Hematopoietic multipotent progenitor cell treated with erythropoietin and hydrocortisone succinate and interleukin-3 and kit ligand, for 8 days (in vitro differentiated cells): ENCODE measurements around the gene TP53I11.

ENCODE experiments used
- DNase-seq: peaks from one replicate; pipeline ENCODE4 v3.0.0-alpha.2; 2015

TP53I11 gene

DNA sequence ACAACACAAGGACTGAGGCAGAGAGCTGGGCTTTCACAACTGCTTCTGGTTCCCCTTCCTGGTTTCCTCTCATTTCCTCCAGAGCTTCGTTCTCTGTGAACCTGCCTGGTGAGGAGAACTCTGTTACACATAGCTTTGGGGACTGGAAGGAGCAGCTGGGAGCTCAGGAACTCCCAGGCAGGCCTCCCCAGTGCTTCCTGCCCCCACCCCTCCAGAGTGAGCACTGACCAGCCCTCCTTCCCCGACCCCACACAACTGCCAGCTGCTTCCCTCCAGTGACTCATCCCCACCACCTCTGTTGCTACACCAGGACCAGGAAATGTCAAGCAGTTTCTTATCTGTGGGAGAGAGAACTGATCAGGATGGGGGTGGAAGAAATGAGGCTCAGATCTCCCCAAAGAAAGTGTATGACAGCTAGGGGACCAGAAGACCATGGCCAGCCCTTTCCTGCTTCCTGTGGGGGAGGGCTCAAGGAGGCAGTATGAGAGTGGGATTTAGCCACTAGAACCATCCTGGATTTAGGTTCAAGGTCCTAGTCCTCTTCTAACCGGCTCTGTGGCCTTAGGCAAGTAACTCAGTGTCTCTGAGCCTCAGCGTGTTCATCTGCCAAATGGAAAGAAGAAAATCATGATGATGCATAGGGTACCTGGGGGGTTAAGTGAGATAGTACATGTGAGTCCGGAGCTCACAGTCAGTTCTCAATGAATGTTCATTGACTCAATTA lies 4.5 kb upstream of the TP53I11 start:
- DNase-seq = peak; percentile 34

DNA sequence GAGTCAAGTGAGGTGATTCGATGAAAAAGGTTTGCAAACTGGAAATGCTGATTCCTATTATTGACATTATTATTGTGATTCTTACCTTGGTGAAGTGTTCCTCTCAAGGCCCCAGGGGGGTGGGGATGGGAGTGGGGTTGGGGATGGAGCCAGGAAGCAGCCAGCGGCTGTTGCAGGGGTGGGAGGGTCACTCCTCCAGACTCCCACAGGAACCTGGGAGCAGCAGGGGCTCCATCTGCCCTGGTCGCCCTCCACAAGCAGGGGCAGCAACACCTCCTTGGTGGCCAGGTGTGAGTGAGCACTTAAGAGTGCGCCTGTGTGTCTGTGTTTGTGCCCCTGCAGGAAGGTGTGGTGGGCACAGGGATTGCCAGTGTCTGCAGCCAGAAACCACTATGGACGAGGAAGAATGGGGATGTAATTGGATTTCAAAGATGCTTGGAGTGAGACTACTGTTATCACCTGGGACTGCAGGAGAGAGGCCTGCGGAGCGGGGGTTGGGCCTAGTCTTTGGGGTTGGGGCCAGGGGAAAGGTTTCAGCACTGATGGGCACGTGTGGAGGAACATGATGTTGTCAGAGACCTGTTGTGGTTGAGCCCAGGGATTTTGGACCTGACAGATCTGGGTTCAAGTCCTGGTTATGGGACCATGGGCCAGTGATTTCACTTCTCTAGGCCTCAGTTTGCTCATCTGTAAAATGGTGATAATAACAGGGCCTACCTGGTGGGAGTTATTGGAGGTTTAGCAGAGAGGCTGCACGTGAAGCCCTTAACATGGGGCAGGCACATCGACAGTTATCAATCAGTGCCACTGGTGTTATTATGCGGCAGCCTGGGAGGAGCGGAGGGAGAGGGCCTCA lies 3.6 kb upstream of the TP53I11 start:
- DNase-seq = no peak

DNA sequence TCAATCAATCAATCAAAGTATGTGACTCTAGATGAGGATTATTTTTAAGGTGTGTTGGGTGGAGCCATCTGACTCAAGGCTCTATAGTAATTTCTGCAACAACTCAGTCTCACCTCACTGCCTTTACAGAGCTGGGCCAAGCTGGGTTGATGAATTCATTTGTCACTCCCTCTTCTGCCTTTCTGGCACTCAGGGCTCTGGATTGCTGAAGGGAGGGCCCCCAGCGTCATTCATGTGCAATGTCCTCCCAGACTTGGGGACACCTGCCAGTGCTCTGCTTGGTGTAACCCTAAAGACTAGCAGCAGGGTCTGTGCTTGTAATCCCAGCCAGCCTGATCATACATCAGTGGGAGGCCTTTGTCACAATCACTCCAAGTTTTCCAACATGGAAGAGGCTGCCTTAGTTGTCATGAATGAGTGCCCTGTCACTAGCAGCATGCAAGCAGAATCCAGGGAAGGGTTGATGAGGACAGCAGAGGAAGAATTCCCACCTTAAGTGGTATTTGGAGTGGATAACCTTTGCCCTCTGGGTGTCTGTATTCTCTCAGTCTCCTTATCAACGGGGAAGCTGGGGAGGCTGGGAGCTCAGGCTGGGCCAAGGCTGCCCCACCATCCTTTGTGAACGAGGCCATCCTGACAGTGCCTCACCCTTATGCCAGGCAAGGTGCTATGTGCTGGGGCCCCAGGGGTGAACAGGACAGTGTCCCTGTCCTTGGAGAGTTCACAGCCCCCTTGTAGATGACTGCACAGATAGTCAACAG lies 2.0 kb upstream of the TP53I11 start:
- no peak for DNase-seq

DNA sequence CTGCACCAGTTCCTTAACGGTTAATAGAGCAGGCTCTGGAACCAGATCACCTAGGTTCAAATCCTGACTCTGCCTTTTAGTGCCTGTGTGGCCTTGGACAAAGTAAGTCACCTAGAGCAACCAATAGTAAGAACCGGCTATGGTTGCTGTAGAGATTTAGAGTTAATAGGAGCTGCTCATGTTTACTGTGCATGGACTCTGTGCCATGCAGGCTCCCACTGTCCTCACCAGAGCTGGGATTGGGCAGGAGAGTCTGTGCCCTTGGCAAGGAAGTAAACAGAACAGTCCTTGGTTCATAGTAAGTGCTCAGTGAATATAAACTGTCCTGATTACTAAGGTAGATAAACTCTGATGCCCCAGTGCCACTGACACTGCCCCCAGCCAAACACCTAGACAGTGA lies 1.4 kb upstream of the TP53I11 start:
- DNase-seq = no peak

DNA sequence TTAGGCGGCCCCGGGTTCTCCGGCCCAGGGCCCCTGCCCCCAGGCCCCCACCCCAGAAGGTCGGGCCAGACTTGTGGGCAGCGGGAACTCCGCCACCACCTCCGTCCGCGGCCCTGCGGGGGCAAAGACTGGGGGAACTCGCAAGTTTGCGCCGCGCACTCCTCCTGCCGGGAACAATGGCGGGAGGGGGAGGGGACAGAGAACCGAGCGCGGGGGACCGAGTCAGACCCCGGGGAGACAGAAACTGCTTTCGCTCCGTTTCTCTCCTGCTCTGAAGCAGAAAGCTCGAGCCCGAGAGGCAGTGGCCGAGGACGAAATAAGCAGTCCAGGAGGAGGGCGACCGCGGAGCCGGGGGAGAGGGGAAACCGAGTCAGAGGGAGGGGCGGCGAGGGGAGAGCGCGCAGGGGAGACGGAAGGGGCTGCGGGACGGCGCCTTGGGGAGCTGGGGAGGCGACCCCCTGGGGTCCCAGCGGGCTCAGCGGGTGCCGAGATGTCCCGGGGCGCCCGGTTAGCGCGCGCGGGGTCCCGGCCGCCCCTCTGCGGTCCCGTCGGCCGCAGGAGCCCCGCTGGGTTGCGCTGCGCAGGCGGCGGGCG lies 555 bp downstream of the TP53I11 start:
- DNase-seq = no peak

DNA sequence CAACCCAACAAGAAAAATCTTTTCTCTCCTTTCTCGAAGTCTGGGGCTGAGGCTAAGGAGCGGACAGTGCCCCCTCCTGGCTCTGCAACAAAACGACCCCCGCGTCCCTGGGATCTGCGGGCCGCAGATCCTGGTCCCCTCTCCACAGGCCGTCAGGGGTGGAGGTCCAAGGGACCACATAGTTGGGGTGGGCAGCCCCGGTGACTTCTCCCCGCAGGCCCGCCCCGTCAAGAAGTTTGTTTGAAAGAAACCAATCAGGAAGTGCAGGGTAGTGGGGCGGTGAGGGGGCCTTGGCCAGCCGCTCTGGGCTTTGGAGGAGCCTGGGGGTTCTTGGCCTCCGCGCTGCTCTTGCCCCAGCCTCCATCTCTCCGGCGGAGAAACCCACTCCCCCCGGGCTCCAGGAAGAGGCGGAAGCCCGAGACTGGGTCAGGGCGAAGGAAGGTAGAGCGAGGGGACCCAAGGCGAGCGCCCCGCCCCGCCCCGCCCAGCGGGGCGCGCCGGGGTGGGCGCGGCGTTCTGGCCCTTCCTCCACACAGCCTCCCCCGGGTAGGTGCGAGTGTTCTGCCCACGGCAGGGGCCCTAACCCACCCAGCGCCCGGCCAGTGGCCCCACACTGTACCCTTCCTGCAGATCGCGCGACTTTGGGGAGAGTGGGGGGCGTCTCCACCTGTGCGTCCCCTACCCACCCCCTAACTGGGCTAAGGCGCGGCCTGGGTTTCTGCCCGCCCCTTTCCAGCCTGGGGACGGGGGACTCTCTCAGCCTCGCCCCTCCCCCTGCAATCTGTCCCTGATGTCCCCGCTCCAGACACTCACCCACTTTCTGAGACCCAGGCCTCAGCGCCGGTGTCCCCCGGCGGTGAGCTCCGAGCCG lies 1.3 kb downstream of the TP53I11 start:
- no peak for DNase-seq

DNA sequence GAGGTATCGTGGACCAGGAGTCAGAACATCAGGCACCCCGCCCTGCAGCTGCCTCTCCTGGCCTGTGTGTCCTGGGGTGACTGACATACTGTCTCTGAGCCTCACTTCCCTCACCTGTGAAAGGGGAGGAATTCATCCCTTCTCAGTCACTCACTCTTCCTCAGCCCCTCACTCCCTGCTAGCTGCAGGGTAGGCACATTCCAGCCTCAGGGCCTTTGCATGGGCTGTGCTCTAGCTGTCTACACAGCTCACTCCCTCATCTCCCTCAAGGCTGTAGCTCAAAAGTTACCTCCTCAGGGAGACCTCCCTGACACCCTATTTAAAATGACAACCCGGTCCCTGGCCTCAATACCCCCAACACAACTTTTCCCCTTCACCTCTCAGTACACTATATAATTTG lies 2.5 kb downstream of the TP53I11 start:
- no peak for DNase-seq

DNA sequence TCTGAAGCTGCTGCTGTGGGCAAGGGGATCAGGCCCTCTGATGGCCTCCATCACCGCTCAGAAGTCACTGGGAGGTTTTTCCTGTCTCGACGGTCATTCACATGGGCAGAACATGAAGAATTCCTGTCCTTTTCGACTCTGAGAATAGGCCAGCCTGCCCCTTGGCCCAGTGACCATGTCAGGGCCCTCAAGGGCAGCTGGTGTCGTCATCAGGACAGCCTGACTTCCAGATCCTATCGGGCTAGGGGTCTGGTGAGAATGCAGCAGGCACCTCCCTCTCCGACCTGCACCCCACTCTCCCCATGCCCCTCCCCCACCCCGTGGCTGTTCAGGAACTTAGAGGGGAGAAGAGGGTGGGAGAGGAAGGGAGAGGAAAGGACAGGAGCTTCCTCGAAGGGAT lies 3.6 kb downstream of the TP53I11 start:
- DNase-seq = no peak

DNA sequence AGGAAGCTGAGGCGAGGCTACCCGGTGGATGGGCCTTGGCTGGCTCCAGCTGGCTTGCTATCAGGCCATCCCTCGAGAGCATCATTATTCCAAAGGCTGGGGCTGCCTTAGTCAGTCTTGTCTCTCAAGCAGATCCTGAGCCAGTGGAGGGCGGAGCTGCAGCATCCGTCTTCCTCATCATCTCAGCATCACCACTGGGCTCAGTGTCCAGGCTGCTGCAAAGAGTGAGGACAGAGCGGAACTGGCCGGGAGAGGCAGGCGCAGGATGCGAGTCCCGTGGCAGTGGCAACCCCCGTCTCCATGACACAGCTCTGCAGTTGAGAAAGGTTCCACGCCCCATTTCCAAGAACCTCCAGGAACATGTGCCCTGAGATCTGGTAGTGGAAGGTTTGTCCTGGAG lies 4.4 kb downstream of the TP53I11 start:
- DNase-seq = no peak

DNA sequence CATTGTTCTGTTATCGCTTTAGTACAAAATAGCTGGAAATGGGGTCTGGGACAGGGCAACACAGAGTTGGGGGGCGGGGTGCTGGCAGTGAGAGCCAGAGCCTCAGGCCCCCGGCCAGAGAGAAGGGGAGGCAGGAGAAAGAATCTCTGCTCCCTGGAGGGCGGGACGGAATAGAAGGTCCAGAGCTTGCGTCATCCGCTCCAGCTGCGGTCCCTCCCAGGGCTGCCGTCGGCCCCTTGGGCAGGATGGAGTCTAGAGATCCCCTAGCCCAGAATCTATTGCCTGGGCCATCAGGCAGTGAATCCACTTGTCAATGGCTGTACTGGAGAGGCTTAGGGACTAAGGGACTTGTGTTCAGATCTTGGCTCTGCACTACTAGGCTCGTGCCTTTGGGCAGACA lies 5.0 kb downstream of the TP53I11 start:
- no peak for DNase-seq

DNA sequence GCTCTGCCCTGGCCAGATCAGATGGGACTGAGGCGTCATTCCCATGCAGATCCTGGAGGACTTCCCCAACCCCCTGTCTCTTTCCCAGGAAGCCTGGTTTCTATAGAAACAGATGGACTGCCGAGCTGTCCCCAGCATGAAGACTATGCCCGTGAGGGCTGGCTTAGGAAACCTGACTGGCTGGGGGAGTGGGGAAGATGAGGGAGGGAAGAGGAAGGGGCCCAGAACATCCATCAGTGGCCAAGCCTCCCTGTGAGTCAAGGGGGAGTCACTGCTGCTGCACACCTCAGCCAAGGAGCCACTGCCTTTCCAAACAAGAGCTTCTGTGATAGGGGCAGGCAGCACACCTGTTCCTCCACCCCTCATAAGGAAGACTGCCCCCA lies 5.8 kb downstream of the TP53I11 start:
- DNase-seq = no peak

DNA sequence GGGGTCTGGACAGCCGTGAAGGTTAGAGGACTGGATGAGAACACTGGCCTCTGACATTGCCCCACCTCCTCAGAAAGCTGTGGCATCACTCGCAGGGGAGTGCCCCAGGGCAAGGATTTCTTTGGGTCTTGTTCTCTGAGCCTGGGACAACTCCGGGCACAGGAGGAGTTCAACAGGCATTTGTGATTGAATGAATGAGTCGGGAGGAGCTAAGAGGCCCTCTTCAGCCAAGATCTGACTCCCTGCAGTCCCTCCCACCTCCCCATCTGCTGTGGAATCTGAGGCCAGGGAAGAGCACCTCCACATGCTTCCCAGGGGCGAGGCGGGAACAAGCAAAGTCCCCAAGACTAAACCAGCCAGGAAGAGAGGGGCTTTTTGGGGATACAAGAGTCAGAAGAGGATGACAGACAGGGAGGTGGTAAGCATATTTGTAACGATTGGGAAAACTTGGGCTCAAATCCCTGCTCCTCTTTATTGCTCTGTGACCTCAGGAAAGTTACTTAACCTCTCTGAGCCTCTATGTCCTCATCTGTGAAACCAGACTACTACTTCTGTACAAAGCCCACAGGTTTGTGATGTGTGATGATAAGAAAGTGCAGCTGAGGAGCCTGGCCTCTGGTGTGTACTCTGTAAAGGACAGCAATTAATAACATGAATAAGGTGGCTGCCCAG lies 6.4 kb downstream of the TP53I11 start:
- no peak for DNase-seq

DNA sequence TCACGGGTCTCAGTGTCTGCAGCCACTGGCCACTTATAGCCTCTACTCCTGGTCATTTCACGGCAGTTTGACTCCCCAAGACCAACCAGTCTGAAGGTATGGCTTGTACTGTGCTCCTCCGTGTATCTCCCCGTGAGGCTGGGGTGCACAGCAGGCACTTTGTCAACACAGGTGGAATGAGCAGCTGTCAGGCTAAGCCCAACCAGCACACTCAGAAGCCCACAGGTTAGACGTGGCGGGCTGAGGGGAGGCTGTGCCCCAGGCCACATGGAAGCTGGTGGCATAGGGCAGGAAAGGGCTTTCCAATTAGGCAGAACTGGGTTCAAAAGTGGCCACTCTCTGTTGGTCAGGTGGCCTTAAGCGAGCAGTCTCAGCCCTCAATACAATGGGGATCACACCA lies 7.0 kb downstream of the TP53I11 start:
- no peak for DNase-seq

DNA sequence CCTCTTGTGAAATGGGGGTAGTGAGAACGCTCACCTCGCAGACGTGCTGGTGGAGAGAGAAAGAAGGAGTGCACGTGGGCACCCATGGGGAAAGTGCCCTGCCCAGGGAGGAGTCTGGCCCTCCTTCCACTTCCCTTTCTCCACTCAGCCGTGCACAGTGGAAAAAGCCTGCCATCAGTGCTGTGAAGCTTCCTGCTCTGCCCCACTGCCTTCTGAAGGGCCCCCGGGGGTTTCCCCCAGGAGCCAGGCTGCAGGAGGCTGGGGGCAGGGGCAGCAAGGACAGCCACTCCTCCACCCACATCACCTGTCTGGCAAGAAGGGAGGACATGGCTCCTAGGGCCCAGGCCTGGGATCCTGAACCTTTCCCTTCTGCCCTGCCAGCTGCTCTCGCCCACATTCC lies 7.6 kb downstream of the TP53I11 start:
- no peak for DNase-seq

DNA sequence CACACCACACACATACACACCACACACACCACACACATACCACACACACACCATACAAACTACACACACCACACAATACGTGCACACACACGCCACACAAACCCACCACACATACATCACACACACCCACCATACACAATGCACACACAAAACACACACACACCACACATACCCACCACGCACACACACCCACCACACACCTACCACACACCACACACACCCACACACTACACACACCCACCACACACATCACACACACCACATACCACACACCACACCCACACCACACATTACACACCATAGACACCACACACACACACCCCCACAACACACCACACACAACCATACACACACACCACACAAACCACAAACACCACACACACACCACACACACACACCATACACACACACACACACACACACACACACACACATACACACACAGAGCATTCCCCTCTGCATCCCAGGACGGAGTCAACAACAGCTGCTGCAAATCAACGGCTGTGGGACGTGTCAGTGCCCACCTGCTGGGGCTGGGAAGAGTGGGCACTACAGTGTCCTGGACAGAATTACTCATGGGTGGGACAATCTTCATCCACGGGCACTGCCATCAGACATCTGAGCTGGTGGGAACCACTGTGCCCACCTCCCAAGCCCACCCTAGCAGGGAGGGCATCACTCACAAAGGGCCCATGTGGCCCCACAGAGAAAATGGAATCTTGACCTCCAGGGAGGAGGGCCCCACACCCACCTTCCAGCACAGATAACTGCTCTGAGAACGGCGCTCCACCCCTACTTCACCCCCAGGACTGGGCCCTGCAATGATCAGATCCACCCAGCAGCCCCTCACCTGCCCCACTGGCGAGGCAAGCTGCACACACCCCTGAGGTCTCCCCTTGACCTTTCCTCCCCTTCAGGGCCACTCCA lies 8.4 kb downstream of the TP53I11 start:
- no peak for DNase-seq

DNA sequence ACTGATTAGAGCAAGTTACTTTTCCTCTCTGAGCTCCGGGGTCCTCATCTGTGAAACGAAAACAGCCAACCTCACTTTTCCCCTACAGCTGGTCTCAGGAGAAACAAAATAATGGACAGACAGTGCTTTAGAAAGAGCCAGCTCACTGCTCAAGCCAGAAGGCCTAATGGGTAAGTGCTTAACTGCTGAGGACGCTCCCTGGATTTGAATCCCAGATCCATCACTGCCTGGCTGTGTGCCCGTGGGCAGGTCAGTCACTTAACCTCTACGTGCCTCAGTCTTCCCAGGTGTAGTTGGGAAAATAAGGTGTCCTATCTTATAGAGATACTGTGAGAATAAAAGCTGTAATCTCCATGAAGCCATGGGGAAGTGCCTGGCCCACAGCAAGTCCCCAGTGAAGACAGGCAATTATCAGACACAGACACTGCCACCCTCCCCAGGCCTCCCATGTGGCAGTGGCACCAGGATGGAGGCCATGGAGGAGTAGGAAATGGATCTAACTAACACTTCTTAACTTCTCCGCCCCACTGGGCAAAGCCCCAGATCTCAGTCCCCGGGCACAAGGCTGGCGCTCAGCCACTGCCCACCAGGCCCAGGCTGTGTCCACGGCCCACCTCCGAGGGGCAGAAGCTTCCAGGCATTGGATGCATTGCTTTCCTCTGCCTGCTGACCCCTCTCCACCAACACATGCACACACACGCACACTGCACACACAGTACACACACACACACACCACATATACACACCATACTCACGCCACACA lies 9.2 kb downstream of the TP53I11 start:
- DNase-seq = peak; percentile 47

DNA sequence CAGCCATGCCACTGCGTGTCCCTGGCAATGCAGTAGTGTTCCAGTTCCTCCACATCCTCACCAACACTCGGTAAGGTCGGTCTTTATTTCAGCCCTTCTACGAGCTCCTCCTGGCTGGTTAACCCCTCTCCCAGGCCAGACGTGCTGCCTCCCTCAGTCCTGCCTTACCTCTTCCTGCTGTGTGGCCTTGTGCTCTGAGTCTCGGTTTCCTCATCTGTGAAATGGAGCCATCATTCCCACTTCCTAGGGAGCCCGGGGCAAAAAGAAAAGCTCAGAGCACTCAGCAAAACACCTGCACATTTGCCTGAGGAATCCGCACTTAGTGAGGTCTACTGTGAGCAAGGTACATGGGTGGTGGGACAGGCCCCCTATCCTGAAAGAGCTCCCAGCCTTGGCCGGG lies 9.8 kb downstream of the TP53I11 start:
- no peak for DNase-seq

DNA sequence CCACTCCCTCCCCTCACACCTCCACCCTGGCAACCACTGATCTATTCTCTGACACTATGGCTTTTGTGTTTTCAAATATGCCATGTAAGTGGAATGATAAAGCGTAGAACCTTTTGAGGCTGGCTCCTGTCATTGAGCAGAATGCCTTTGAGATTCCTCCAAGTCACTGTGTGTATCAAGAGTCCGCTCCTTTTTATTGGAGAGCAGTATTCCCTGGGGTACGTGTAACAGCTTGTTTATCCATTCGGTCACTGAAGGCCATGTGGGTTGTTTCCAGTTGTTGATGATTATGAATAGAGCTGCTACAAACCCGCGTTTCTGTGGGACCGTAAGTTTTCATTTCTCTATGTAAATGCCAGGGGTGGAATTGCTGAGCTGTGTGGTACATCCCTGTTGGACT lies 10.3 kb downstream of the TP53I11 start:
- no peak for DNase-seq

DNA sequence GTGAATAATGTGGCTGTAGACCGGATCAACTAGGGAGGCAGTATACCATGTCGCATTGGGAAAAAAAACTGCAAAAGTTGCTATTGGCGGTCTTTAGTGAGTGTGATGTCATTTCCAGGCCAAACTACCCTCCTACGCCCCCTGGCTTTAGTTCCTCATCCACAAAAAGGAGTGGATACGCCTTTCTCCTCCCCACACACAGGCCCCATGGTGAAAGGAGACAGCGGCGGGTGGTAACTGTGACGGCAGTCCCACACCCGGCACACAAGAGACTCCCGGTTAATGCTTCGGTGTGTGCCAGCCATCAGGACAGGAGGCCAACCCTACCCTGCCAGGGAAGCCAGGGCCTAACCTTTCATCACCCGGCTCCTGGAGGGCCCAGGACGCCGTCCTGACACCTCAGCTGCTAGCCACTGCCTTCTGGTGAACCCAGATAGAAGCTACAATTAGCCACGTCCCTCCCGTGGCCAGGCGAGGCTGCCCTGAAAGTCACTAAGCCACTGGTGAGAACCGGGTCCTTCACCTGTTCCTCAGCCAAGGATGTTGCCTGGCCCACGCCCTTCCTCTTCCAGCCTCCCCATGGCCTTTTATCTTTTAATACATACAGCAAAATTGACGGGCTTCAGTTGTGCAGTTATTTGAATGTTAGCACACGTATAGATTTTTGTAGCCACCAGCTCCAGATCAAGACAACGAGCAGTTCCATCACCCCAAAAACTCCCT lies 10.8 kb downstream of the TP53I11 start:
- peak; percentile 64 for DNase-seq
